Uterus (tissue), 4 donors: ENCODE data around the gene TPP2. TPM values are rescaled to one million over a fixed set of nuclear protein-coding genes. Genes with fewer than 3 reads are reported as not detected.

Experiments
- DNase-seq, 2 donors: peaks; one replicate each; pipeline ENCODE4 v3.0.0-alpha.2; 2019 to 2020
- H3K27ac ChIP-seq, 2 donors: fragments of 200-600 bp; sonication (generic); 1 replicate in 1 of 2; 2 replicates in 1 of 2; pipeline ENCODE4 v1.5.1; 2016 to 2018
- H3K27me3 ChIP-seq, 2 donors: fragments of 200-600 bp; sonication (generic); one replicate each; pipeline ENCODE4 v1.5.1; 2018 to 2019; ENCODE audit warnings: control low read depth in 1 of 2
- H3K36me3 ChIP-seq, 2 donors: fragments of 200-600 bp; sonication (generic); one replicate each; pipeline ENCODE4 v1.5.1; 2019; ENCODE audit warnings: control low read depth in 1 of 2
- H3K4me1 ChIP-seq, 2 donors: fragments of 200-600 bp; sonication (generic); one replicate each; pipeline ENCODE4 v1.5.1; 2018 to 2019; ENCODE audit warnings: control low read depth in 1 of 2
- H3K4me3 ChIP-seq, 2 donors: fragments of 200-600 bp; sonication (generic); 1 replicate in 1 of 2; 2 replicates in 1 of 2; pipeline ENCODE4 v1.5.1; 2018 to 2019; ENCODE audit warnings: mild to moderate bottlenecking in 1 of 2
- H3K9me3 ChIP-seq, 2 donors: fragments of 200-600 bp; sonication (generic); one replicate each; pipeline ENCODE4 v1.5.1; 2019; ENCODE audit warnings: control low read depth in 1 of 2
- CTCF ChIP-seq, 4 experiments: fragments of 200-600 bp in 2 of 4; fragments of 450-650 bp in 2 of 4; sonication (generic) in 2 of 4; IDR thresholded peaks; one replicate each; pipeline ENCODE4 v1.5.1; 2016 to 2019; ENCODE audit warnings: antibody characterized with exemption in 4 of 4, mild to moderate bottlenecking in 2 of 4, moderate library complexity in 1 of 4
- POLR2A ChIP-seq, 2 donors: fragments of 450-650 bp; IDR thresholded peaks; one replicate each; pipeline ENCODE4 v1.6.1; 2016; ENCODE audit warnings: antibody characterized with exemption in 2 of 2, mild to moderate bottlenecking in 1 of 2, moderate library complexity in 1 of 2
- intact Hi-C: fragments of 100-400 bp; cut with DNase I; formaldehyde crosslinking; loops from one replicate; pipeline ENCODE4 v1.15.1; 2023; ENCODE audit warnings: low total_unique reads
- total RNA-seq, 4 donors: library from RNA; depleted of rRNA in 3 of 4; stranded (reverse); fragments of >200 nt in 3 of 4; gene quantifications; one replicate each; pipeline versions ENCODE4 v1.1.0 to v1.2.4, GENCODE V29; 2014 to 2023
- donor health status: DM: yes; HTN: yes; CAD: no.

The TPP2 gene
- total RNA-seq, 4 donors from 2014 or later = 42.1 to 83.5 (median 48.7) TPM

GRCh38 chr13:102642029-102642428 lies 45.2 kb downstream of the TPP2 start:
- Histone ChIP-seq H3K4me1 (no peaks in the 10 kb centered on the region), H3K4me3 (no peak overlapping the region), H3K27me3 (no peaks in the 10 kb centered on the region), H3K27ac (no peak overlapping the region), H3K9me3 (no peaks in the 10 kb centered on the region), H3K36me3 (no peaks in the 10 kb centered on the region)
- TF ChIP-seq CTCF (IDR thresholded peaks at IDR 0.05) = no peak
- TF ChIP-seq POLR2A (IDR thresholded peaks at IDR 0.05) = no peak
- DNase-seq = no peak
- intact Hi-C loops = no loop called here

DNA sequence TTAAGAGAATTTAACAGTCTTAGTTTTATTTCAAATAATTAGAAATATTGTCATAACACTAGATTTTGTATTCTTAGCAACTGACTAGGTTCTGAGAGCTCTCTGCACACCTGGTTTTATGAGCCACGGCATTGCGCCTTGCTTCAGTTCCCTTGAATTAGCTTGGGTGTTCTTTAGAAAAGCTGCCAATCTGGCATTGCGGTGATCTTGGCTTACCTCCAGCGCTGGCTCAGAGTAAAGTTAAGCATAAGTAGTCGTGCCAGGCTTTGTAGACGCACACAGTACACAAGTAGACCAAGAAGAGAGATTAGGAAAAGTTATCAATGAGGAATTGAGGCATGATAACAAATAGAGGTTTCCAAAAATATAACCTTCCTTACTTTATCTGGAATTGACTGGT lies 45.7 kb downstream of the TPP2 start:
- Histone ChIP-seq H3K36me3 (no peaks in the 10 kb centered on the region), H3K4me3 (no peak overlapping the region), H3K4me1 (no peaks in the 10 kb centered on the region), H3K27ac (no peak overlapping the region), H3K9me3 (no peaks in the 10 kb centered on the region), H3K27me3 (no peaks in the 10 kb centered on the region)
- DNase-seq = peak in 1 of 2 donors; percentile 20
- intact Hi-C loops = no loop called here
- no peak for TF ChIP-seq CTCF (IDR thresholded peaks at IDR 0.05)

DNA sequence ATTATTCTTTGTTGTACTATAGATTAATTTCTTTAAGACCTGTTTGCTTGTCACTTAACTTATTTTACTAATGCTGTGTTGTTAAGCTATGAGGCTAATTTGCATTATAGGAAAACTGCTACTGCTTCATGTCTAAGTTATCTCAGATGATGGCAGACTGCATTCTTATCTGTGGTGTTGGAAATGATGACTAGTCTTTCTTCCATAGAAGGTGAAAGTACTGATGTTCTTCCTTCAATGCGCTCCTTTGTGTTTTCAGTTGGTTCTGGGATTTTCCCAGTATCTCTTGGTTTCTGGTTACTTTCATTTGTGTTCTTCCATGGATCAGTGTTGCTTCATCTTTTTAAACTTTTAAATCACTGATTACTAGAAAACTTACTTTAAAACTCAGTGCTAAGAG lies 46.9 kb downstream of the TPP2 start:
- Histone ChIP-seq H3K27ac (no peak overlapping the region), H3K36me3 (no peaks in the 10 kb centered on the region), H3K27me3 (no peaks in the 10 kb centered on the region), H3K4me3 (no peak overlapping the region), H3K4me1 (no peaks in the 10 kb centered on the region), H3K9me3 (no peaks in the 10 kb centered on the region)
- intact Hi-C loops = no loop called here
- TF ChIP-seq POLR2A (IDR thresholded peaks at IDR 0.05) (no peak), CTCF (IDR thresholded peaks at IDR 0.05) (no peak)
- DNase-seq = no peak

- no peak for DNase-seq
- H3K4me3 ChIP-seq = no peak overlapping the region
- intact Hi-C loops = no loop called here
These were observed 48.9 kb downstream of the TPP2 start for GRCh38 chr13:102645701-102646100.

GRCh38 chr13:102648046-102648445 lies 51.3 kb downstream of the TPP2 start:
- Histone ChIP-seq H3K36me3 (no peaks in the 10 kb centered on the region), H3K27me3 (no peaks in the 10 kb centered on the region), H3K27ac (no peak overlapping the region), H3K9me3 (no peaks in the 10 kb centered on the region), H3K4me1 (peaks cover 0 to 3% of the 10 kb centered on the region in 2 donors), H3K4me3 (no peak overlapping the region)
- intact Hi-C loops = no loop called here
- DNase-seq = no peak
- TF ChIP-seq CTCF (IDR thresholded peaks at IDR 0.05) = no peak
- no peak for TF ChIP-seq POLR2A (IDR thresholded peaks at IDR 0.05)

More at GRCh38 chr13:102645701-102646100, 48.9 kb downstream of the TPP2 start:
- Histone ChIP-seq H3K36me3 (no peaks in the 10 kb centered on the region), H3K27ac (no peak overlapping the region), H3K4me1 (no peaks in the 10 kb centered on the region), H3K9me3 (no peaks in the 10 kb centered on the region), H3K27me3 (no peaks in the 10 kb centered on the region)
- TF ChIP-seq POLR2A (IDR thresholded peaks at IDR 0.05) = no peak

DNA sequence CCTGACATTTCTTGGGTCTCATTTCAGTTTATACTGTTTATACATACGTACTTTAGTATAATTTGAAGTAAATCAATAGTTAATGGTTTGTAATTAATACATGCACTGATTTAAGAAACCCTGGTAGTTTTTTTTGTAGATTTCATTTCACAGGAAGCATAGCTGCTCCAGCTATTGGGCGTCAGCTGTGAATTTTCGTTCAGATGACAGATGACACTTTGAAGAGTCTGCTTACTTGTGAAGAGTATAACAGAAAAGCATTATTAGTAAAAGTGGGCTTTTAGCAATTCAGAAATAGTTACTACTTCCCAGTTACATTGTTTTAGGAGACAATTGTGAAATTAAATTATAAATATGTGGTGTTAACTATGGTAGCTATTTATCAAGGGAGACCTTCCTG lies 53.7 kb downstream of the TPP2 start:
- intact Hi-C loops = no loop called here
- no peak for DNase-seq
- no peaks in the 10 kb centered on the region for H3K36me3 ChIP-seq
- peaks cover 0 to 3% of the 10 kb centered on the region in 2 donors for H3K4me1 ChIP-seq
- no peaks in the 10 kb centered on the region for H3K9me3 ChIP-seq
- TF ChIP-seq POLR2A (IDR thresholded peaks at IDR 0.05) (no peak), CTCF (IDR thresholded peaks at IDR 0.05) (no peak)
- no peak overlapping the region for H3K4me3 ChIP-seq
- H3K27me3 ChIP-seq = no peaks in the 10 kb centered on the region
- H3K27ac ChIP-seq = peak overlapping the region in 1 of 2 donors; percentile 73
